Measurements from ENCODE around the gene ADGRG4.
"Not testable (repeated sequence)": the region's sequence is repeated elsewhere in the genome, so short reads cannot be mapped to it uniquely, and the experiment has no call there.

The ADGRG4 gene

GRCh38 chrX:136300721-136301120 is at the start of gene ADGRG4:
Gene ADGRG4 (plus strand): TSS chrX:136300963. CDS start chrX:136308778, 7,815 bp downstream.
- DNase-seq, result not testable (repeated sequence)

GRCh38 chrX:136251041-136251991 is 49.4 kb upstream of the ADGRG4 start, which contains the start of gene MAP7D3:
Gene MAP7D3 (minus strand): TSS chrX:136251400. CDS start chrX:136251358, 42 bp downstream.
- peak; percentile 77 for DNase-seq

GRCh38 chrX:136255541-136255940 is 45.2 kb upstream of the ADGRG4 start:
- DNase-seq, result no peak

GRCh38 chrX:136256026-136256425 is 44.7 kb upstream of the ADGRG4 start:
- DNase-seq, result no peak

GRCh38 chrX:136258951-136259350 is 41.8 kb upstream of the ADGRG4 start:
- no peak for DNase-seq

GRCh38 chrX:136259543-136259942 is 41.2 kb upstream of the ADGRG4 start:
- DNase-seq, result no peak

- DNase-seq, result no peak
Measured at GRCh38 chrX:136260776-136261175, 40.0 kb upstream of the ADGRG4 start.

- DNase-seq, result no peak
Measured at GRCh38 chrX:136261321-136261720, 39.4 kb upstream of the ADGRG4 start.

- no peak for DNase-seq
Measured at GRCh38 chrX:136262243-136262642, 38.5 kb upstream of the ADGRG4 start.

- no peak for DNase-seq
Measured at GRCh38 chrX:136262812-136263315, 37.9 kb upstream of the ADGRG4 start.

GRCh38 chrX:136266828-136267227 is 33.9 kb upstream of the ADGRG4 start:
- no peak for DNase-seq

- DNase-seq, result peak; percentile 35
Measured at GRCh38 chrX:136268051-136269048, 32.4 kb upstream of the ADGRG4 start.

GRCh38 chrX:136269921-136270320 is 30.8 kb upstream of the ADGRG4 start:
- no peak for DNase-seq

GRCh38 chrX:136271300-136271699 is 29.5 kb upstream of the ADGRG4 start:
- DNase-seq, result no peak

- no peak for DNase-seq
Measured at GRCh38 chrX:136272325-136272724, 28.4 kb upstream of the ADGRG4 start.

GRCh38 chrX:136273986-136274385 is 26.8 kb upstream of the ADGRG4 start:
- DNase-seq, result no peak

GRCh38 chrX:136275553-136275952 is 25.2 kb upstream of the ADGRG4 start:
- DNase-seq, result no peak

GRCh38 chrX:136286375-136286774 is 14.4 kb upstream of the ADGRG4 start:
- not testable (repeated sequence) for DNase-seq

GRCh38 chrX:136291824-136292223 is 8.9 kb upstream of the ADGRG4 start:
- DNase-seq, result no peak

- no peak for DNase-seq
Measured at GRCh38 chrX:136292656-136293055, 8.1 kb upstream of the ADGRG4 start.

- no peak for DNase-seq
Measured at GRCh38 chrX:136295380-136295779, 5.4 kb upstream of the ADGRG4 start.

GRCh38 chrX:136303041-136303440 is 2.3 kb downstream of the ADGRG4 start:
- no peak for DNase-seq

- no peak for DNase-seq
Measured at GRCh38 chrX:136304493-136304892, 3.7 kb downstream of the ADGRG4 start.

All from CD4-positive, alpha-beta T cell treated with Interleukin-15 for 1 hour (primary cell).